Mesothelial cell of epicardium (in vitro differentiated cells): Measurements from ENCODE around the gene LIN28B. TPM values are rescaled to one million over a fixed set of nuclear protein-coding genes. Genes with fewer than 3 reads are reported as not detected.
"Not testable (repeated sequence)": the region's sequence is repeated elsewhere in the genome, so short reads cannot be mapped to it uniquely, and the experiment has no call there.

Source experiments
- DNase-seq, 2 experiments: peaks; one replicate each; pipeline ENCODE4 v3.0.0; 2021; ENCODE audit warnings: low spot score in 2 of 2; ENCODE audit not compliant: unreplicated experiment in 2 of 2
- H3K27ac Mint-ChIP-seq: 2 replicates; pipeline ENCODE4 v1.8.0; 2021; ENCODE audit warnings: mixed read lengths
- H3K27me3 Mint-ChIP-seq: 2 replicates; pipeline ENCODE4 v1.8.0; 2021; ENCODE audit warnings: low read depth, mixed read lengths
- H3K36me3 Mint-ChIP-seq: 2 replicates; pipeline ENCODE4 v1.8.0; 2021; ENCODE audit warnings: mixed read lengths
- H3K4me1 Mint-ChIP-seq: 2 replicates; pipeline ENCODE4 v1.8.0; 2021; ENCODE audit warnings: mixed read lengths
- H3K4me3 Mint-ChIP-seq: 2 replicates; pipeline ENCODE4 v1.8.0; 2021; ENCODE audit warnings: mild to moderate bottlenecking, moderate library complexity, mixed read lengths
- H3K9me3 Mint-ChIP-seq: 2 replicates; pipeline ENCODE4 v1.8.0; 2021; ENCODE audit warnings: mixed read lengths
- CTCF ChIP-seq: fragments of 200-600 bp; sonication (generic); IDR thresholded peaks from one replicate; pipeline ENCODE4 v1.5.0; 2021; ENCODE audit warnings: antibody characterized with exemption; ENCODE audit not compliant: unreplicated experiment
- total RNA-seq: library from RNA; stranded (reverse); gene quantifications from 3 replicates; pipeline ENCODE4 v1.2.1, GENCODE V29; 2021

The LIN28B gene
- total RNA-seq, 1 donor from 2014 or later = 19.3 TPM

DNA sequence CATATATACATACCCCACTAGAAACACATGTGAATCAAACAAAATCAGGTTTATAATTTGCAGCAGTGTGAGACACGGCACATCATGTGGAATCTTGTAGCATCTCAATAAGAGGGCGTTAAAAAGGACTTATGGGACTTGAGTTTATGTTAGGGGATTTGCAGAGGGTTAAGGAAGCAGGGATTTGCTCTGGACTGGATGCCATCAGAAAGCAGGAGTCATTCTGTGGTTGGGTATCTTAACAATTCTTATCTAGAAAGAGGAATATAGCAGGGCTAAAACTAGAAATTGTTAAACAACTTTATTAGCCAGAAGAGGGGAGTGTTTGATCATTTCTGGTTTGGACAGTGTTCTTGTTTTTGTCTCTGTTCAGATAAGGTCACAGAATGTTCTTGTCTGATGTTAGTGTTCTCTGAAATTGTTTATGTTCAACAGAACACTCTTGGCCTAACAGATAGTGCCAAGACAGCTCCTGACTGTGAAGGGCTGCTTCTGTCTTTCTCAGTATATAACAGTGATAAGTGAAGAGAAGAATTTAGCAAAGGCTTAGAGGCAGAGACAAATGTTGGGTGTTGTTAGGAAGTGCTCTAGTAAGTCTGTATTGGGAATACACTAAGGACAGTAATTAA lies 39.2 kb downstream of the LIN28B start:
- Mint-ChIP-seq H3K36me3 (peaks cover 10% of the 10 kb centered on the region), H3K27ac (no peak overlapping the region), H3K4me1 (peaks cover 12% of the 10 kb centered on the region), H3K27me3 (no peaks in the 10 kb centered on the region), H3K9me3 (peaks cover 4% of the 10 kb centered on the region), H3K4me3 (no peak overlapping the region)
- no peak for DNase-seq
- TF ChIP-seq CTCF = no peak

GRCh38 chr6:105001063-105001462 lies 44.2 kb downstream of the LIN28B start:
- Mint-ChIP-seq H3K4me1 (peaks cover 32% of the 10 kb centered on the region), H3K4me3 (no peak overlapping the region), H3K9me3 (peaks cover 16% of the 10 kb centered on the region), H3K27ac (peak overlapping the region; percentile 85), H3K27me3 (no peaks in the 10 kb centered on the region), H3K36me3 (peaks cover 25% of the 10 kb centered on the region)
- no peak for DNase-seq
- no peak for TF ChIP-seq CTCF

- no peak for TF ChIP-seq CTCF
- Mint-ChIP-seq H3K4me3 (peak overlapping the region; percentile 3), H3K9me3 (peaks cover 16% of the 10 kb centered on the region), H3K4me1 (peaks cover 32% of the 10 kb centered on the region), H3K27ac (peak overlapping the region; percentile 85), H3K36me3 (peaks cover 29% of the 10 kb centered on the region), H3K27me3 (no peaks in the 10 kb centered on the region)
- no peak for DNase-seq
Observed at GRCh38 chr6:105001906-105002305, 45.0 kb downstream of the LIN28B start.

- Mint-ChIP-seq H3K9me3 (peaks cover 16% of the 10 kb centered on the region), H3K36me3 (peaks cover 32% of the 10 kb centered on the region), H3K27me3 (no peaks in the 10 kb centered on the region), H3K27ac (peak overlapping the region; percentile 7), H3K4me1 (peaks cover 21% of the 10 kb centered on the region), H3K4me3 (no peak overlapping the region)
- DNase-seq = no peak
- no peak for TF ChIP-seq CTCF
Observed at GRCh38 chr6:105005451-105005850, 48.5 kb downstream of the LIN28B start.

- not testable (repeated sequence) for H3K9me3 Mint-ChIP-seq, H3K27me3 Mint-ChIP-seq, H3K36me3 Mint-ChIP-seq, H3K4me3 Mint-ChIP-seq, DNase-seq
- peak overlapping the region; percentile 11 for H3K27ac Mint-ChIP-seq
- peaks cover 17% of the 10 kb centered on the region for H3K4me1 Mint-ChIP-seq
Observed at GRCh38 chr6:105013459-105013858, 56.6 kb downstream of the LIN28B start.

GRCh38 chr6:105014448-105014847 lies 57.5 kb downstream of the LIN28B start:
- Mint-ChIP-seq H3K4me1 (peaks cover 17% of the 10 kb centered on the region), H3K27ac (peak overlapping the region; percentile 76), H3K9me3 (no peaks in the 10 kb centered on the region), H3K4me3 (no peak overlapping the region), H3K27me3 (no peaks in the 10 kb centered on the region), H3K36me3 (peaks cover 3% of the 10 kb centered on the region)
- no peak for DNase-seq
- no peak for TF ChIP-seq CTCF
